ENCODE measurements around the gene FRAS1. TPM values are rescaled to one million over a fixed set of nuclear protein-coding genes. Genes with fewer than 3 reads are reported as not detected.

Gene FRAS1
- total and polyA plus RNA-seq, 2 of the 8 experiments (the other 6 are each of a cell fraction or from before 2014, with no cell fraction given), result 38.5 to 109 TPM

- TF ChIP-seq RAD21 (IDR thresholded peaks at IDR 0.05 in 1 of 2, conservative IDR thresholded peaks at IDR 0.05 in 1 of 2; ENCODE audit: low read depth in 2 of 2, low read length in 2 of 2), result peak in 1 of 2 experiments; percentile 19; a peak in 1 of 4 replicates
- TF ChIP-seq HDAC2 (IDR thresholded peaks at IDR 0.05; ENCODE audit: borderline replicate concordance in 1 of 2, low read depth in 2 of 2, low read length in 2 of 2), result peak in 1 of 2 experiments; percentile 82; a peak in 1 of 4 replicates
- TF ChIP-seq ATF2 (IDR thresholded peaks at IDR 0.05; ENCODE audit: low read length), result no peak
- no peak for TF ChIP-seq FOSL1 (IDR thresholded peaks at IDR 0.05; ENCODE audit: insufficient read depth, low read depth, low read length)
- no peak for TF ChIP-seq ASH2L (IDR thresholded peaks at IDR 0.05; ENCODE audit: low read length)
- no peak for TF ChIP-seq BCL11A (IDR thresholded peaks at IDR 0.05; ENCODE audit: low read depth in 2 of 2, low read length in 2 of 2)
- no peak for TF ChIP-seq KDM5A (IDR thresholded peaks at IDR 0.05; ENCODE audit: low read length)
Observed at GRCh38 chr4:78369679-78370078, 312.6 kb downstream of the FRAS1 start (continued).

Data from H1 (cell line).